NAMALWA (cell line): ENCODE measurements around the gene MCM9.

Source experiments
- DNase-seq: peaks from one replicate; pipeline ENCODE4 v3.0.0-alpha.2; 2015; ENCODE audit warnings: low spot score

Gene MCM9

DNA sequence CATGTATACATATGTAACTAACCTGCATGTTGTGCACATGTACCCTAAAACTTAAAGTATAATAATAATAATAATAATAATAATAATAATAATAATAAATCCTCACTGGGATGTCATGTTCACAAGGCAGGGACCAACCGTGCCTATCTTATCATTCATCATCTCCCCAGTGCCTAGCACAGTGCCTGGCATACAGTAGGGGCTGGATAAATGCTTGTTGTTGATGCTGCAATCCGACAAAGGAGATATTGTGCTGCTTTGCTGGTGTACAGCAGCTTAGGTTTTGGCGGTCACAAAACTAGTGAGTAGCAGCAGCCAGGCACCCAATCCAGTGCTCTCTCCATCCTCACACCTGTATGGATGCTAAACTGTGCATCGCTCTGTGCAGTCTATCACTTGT is 135.1 kb downstream of the MCM9 start:
- no peak for DNase-seq

DNA sequence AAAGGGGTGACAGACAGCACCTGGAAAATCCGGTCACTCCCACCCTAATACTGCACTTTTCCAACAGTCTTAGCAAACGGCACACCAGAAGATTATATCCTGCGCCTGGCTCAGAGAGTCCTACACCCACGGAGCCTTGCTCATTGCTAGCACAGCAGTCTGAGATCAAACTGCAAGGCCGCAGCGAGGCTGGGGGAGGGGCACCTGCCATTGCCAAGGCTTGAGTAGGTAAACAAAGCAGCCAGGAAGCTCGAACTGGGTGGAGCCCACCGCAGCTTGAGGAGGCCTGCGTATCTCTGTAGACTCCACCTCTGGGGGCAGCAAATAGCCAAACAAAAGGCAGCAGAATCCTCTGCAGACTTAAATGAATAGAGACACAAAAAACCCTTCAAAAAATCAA is 138.4 kb downstream of the MCM9 start:
- DNase-seq: peak; percentile 70

DNA sequence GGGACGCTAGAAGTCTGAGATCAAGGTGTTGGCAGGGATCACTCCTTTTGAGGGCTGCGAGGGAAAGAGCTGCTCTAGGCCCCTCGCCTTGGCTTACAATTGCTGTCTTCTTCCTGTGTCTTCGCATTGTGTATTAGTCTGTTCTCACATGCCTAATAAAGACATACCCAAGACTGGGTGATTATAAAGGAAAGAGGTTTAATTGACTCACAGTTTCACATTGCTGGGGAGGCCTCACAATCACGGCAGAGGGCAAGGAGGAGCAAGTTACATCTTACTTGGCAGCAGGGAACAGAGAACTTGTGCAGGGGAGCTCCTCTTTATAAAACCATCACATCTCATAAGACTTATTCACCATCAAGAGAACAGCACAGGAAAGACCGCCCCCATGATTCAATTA is 143.5 kb downstream of the MCM9 start:
- no peak for DNase-seq

DNA sequence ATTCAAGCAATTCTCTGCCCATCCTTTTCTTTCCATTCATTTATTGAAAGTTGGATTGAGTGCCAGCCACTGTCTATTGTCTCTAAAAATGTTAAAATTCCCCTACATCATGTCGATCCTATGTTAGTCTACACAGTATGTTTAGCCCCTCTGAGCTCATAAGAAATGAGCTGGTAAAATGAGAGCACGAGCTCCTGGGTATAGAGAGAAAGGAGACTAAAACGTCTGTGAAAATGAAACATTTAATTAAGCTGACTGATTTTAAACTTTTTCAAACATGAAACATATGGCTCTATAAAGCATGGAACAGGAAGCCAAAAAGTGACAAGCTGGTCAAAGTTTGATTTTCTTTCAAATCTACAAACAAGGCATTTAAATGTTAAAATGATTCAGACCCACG is 145.0 kb downstream of the MCM9 start:
- no peak for DNase-seq

DNA sequence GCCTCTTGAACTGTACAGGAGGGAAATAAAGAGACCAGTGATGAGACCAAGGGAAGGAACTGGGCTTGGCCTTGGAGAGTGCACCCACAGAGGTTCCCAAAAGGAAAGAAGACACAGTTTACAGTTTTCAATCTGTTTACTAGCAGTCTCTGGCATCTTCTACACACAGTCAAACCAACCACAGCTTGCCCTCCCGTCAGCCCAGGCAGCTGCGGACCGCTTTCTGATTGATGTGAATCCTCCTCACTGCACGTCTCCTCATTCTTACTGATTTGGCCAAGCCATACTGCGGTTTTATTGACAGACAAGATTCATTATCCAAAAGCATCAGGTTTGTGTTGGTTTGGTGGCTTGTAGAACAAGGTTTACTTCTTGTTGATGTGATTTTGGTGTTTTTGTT is 145.5 kb downstream of the MCM9 start:
- no peak for DNase-seq

DNA sequence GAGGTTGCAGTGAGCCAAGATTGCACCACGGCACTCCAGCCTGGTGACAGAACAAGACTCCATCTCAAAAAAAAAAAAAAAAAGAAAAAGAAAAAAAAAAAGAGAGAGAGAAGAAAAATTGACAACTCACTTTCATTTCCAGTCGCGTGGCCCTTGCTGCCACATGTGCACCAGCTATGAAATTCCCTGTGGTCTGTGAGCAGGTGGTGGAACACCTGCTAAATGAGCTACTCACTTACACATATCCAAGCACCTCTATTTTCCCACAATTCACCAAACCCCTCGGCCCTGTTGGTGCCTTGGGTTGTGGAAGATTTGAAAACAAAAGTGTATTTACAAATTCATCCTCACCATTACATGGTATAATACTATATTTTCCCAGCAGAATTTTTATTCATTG is 146.3 kb downstream of the MCM9 start:
- DNase-seq: no peak

DNA sequence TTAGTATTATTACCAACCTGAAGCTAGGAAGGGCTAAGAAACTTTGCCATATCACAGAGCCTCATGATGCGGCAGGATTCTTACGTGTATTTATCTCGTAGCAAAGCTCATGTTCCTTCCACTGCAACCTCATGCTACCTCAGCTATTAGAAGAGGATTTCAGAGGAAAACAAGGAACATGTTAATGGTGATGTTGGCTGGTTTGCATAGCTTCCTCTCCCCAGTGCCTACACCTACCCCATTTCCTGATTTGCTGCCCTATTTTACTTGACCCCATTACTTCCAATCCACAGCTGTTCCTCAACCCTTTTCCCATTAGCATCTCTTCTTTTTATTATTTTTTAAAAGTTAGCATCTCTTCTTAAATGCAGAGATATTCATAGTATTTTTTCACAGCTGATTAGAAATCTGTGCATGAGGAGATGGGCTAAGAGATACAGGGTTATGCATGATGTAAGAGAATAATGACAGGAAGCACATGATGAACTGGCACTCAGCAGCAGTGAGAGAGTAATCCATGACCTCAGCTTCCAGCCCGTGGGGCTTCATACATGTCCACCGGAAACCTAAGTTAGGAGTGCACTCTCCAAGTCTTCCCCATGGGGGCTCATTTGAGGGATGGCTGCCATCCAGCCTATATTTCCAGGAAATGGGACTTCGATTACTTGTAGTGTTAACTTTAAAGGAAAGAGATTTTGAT is 147.1 kb downstream of the MCM9 start:
- no peak for DNase-seq

DNA sequence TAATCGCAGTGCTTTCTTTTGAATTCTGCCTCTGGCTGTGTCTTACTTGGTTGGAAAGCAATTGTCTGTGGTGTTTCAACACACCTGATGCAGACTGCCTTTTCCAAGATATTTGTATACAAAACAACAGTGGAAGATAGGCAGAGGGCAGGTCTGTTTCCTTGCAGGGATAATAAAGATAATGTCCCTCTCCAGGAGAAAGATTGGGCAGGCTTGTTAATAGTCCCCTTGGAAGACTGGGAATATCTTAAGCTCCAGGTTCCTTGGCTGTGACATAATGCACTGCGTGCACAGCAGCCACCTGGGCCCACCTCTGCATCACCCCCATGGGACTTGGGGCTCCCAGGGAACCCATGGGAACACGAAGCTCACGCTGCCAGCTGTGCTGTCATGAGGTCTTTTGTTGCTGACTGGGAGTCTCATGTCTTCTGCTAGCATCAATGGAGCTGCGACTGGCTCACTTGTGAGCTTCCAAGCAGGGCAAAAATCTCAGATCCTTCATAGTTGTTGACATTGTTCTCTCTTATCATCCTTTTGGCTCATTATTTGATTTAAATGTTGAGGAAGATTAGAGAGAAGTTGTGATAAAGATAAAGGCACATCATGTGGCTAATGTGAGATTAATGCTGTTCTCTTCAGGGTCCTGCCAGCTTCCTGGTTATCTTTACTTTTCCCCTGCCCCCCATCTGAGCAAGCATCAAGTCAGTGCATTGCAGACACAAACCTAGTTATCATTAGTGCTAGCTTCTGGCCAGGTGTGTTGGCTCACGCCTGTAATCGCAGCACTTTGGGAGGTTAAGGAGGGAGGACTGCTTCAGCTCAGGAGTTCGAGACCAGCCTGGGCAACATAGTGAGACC is 148.1 kb downstream of the MCM9 start:
- DNase-seq: no peak

DNA sequence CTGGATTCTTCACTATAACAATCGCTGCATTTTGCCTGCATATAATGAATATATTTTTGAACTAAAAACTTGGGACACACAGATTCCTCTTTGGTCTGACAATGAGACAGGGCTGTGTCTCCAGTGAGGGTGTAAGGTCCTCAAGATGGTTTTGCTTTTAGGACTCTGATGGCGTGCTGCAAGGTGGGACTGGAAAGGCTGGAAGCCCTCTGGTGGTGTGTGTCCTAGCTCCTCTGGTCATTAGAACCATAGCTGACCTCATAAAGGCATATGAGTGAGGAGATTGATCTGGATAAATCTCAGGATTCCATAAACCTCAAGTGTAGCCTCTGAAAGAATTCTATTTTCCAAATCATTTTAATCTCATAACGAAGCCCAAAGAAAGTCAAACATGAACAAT is 149.4 kb downstream of the MCM9 start:
- DNase-seq: no peak

DNA sequence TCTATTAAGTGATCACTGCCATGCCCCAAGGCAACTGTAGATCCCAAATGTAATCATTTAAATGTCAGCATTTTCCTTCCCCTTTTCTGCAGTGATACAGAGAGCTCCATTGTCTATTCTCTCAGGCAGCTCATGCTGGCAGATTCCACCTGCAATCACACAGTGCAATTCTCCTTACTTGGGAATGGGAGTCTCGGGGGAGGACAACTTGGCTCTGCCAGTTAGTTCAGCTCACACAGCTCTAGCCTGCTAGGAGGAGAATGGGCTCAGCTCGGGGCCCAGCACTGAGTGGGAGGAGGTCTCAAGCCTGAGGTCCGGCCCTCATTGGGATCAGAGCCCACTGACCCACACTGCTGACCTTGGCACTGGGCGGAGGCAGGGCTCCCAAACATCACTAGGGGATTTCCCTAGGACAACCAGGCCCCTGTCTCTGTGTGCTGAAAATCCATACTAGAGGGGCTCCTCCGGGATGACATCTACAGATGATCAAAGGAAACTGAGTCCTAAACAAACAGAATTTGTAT is 150.3 kb downstream of the MCM9 start:
- no peak for DNase-seq

DNA sequence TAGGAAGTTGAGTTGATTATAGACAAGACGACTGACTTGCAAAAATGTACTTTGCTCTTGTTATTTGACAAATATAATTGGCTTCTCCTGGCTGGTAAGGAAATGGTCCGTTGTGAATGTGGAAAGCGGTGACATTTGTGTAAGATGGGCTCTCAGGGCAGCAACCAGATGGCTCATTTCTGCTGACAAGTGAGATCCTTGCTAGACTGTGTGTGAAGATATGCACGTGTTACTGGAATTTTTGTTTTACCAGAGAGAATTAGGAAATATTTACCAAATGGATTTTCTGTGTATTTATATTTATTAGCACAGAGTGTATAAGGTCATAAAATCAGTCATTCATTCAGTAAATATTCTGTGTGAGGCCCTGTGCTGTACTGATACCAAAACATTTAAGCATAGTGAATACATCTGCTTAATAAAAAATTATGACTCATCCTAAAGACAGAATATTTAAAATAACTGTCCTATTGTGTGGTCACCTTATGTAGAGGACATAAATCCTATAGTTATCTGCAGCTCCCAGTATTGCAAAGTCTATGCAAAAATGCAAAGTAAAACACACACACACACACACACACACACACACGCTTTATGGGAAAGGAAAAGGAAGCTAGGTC is 150.9 kb downstream of the MCM9 start:
- DNase-seq: no peak

DNA sequence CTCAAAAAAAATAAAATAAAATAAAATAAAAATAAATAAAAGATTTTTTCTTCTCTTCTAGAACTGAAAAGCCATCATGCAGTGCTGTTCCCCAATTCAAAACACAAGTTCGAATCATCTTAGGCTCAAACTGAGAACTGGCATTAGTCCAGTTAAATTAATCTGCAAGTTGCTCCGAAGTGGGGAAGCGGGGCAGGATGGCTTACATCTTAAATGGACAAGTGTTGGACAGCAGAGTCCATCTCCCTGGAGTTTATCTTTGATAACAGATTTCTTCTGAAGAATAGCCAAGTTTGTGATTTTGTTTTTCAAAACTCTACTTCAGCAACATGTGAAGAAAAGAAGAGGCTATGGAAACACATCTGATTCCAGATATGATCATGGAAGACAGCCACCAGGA is 152.3 kb downstream of the MCM9 start:
- DNase-seq: no peak

DNA sequence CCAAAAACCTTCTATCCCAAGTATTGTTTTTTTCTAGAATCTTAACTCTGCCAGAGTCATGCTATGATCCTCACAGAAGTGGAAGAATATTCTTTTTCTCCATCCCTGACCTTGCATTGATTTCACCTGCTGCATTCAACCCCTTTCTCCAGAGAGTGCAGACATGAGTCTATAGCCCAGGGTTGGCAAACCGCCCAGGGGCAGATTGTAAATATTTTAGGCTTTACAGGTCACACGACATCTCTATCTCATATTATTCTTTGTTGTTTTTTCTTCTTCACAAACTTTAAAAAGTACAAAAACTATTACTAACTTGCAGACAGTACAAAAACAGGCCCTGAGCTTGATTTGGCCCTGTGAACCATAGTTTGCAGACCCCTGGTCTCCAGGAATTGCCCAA is 153.1 kb downstream of the MCM9 start:
- DNase-seq: no peak

DNA sequence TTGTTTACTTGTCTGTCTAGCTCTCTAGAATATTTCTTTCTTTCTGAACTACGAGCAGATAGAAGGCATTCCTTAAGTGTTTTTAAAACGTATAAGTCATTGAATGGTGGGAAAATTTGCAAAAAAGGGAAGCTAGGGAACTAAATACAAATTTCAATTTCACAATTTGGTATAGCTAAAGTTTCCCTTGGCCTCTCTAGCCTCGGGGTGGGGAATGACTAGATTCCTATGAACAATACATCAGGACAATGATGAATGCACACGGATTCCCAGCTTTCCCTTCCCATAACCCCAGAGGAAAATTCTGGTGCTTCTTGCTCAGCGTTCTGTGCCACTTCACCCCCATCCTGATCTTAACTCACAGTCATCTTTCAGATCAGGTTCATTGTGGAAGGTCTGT is 154.3 kb downstream of the MCM9 start:
- no peak for DNase-seq

DNA sequence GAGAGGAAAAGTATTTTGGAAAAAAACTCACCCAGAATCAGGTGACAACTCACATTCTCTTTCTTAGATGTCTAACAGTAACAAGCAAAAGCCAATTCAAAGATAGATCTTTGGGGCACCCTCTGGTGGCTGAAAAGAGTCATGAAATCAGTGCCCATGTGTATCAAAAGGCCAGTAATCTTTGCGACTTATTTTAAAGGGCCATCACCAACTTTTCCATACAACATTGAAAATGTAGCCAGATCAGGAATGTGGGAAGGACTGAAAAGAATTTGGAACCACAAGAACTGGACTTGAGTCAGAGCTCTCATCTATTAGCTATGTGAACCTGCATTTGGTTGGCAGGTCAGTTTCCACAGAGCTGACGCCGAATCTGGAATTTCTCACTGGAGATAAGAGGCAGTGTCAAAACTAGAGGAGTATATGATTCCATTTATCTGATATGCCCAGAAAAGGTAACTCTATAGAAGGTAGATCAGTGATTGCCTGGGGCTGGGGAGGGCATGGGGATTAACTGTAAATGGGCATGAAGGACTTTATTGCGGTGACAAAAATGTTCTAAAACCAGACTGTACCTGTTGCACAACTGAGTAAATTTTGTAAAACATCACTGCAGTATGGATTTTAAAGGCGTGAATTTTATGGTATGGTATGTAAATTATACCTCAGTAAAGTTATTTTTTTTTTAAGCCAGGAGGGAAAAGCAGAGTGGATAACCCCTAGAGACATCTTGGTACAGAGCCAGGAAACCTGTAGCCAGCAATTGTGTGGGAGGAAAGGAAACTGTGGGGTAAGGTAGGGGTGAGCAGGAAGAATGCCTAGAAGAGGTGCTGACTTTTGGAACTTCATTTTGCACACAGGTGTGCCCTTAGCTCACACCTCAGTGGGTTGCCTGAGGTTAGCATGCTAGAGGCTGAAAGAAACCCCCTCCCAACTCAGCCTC is 158.1 kb downstream of the MCM9 start:
- peak; percentile 85 for DNase-seq

DNA sequence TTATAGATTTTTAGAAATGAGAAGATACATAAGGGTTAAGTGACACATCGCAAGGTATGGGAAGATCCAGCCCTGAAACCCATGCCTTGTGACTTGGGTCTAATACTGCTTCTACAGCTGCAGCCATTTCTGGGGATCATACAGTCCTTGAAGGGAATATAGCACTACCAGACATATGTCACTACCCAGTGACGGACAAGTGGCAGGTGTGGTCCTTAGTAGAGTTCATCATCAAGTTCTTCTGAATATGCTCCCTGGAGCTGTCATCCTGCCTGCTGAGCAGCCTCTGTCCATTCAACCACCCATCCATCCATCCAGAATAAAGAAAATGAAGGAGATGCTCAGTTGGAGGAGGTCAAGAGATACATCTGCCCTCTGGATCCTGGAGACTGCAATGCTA is 159.6 kb downstream of the MCM9 start:
- DNase-seq: no peak

DNA sequence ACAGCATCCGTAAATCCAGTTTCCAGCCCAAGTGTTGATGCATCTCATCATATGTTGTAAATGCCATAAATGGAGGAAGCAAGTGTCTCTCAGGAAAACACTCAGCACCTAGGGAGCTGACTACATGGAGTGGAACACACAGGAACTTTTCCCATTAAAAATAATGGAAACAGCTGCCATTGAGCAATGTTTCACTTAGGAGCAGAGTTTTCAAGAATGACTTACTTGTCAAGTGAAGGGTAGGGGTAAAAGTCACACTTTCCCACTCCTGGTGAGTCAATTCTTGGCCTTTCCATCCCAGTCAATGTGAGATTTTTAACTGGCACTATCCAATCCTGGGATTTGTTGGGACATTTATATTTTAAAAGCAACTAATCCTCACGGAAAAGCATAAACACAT is 160.4 kb downstream of the MCM9 start:
- no peak for DNase-seq

DNA sequence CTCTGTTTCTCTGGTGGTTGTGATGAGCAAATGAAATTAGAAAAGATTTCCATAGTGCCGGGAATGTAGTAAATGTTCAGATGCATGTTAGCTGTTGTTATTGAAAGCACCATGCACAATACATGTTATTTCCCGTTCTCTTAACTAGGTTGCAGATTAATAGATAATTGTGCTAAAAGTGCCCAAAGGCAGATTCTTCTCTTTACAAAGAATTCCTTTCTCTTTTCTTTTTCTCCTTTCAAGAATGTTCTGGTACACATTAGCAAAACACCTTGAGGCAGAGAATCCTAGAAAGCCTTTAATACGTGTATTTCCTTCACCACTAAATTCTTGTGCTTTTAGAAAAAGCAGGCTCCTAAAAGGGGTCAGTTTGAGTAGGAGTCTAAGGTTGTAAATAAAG is 162.1 kb downstream of the MCM9 start:
- DNase-seq: no peak

DNA sequence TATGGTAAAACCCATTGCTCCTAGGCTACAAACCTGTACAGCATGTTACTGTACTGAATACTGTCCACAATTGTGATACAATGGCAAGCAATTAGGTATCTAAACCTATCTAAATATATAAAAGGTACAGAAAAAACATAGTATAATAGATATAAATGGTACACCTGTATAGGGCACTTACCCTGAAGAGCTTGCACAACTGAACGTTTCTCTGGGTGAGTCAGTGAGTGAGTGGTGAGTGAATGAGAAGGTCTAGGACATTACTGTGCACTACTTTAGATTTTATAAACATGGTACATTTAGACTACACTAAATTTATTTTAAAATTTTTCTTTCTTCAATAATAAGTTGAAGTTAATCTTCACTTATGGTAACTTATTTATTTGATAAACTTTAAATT is 163.7 kb downstream of the MCM9 start:
- DNase-seq: no peak

DNA sequence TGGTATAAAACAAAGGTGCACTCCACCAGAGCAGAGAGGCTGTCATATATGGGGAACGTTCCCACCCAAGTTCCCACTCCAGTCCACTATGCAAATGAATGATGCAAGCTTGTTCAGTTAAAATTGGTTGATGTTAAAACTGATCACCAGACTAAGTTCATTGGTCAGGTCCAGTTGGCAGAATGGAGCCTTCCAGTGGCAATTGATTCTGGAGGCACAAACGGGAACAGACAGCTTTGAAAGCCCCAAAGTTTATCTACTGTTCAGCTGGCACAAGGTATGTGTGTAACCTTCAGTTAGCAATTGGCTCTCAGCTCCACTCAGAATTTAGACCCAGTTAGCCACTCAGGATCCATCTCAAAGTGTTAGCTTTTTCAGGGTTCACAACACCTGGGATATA is 164.1 kb downstream of the MCM9 start:
- no peak for DNase-seq

DNA sequence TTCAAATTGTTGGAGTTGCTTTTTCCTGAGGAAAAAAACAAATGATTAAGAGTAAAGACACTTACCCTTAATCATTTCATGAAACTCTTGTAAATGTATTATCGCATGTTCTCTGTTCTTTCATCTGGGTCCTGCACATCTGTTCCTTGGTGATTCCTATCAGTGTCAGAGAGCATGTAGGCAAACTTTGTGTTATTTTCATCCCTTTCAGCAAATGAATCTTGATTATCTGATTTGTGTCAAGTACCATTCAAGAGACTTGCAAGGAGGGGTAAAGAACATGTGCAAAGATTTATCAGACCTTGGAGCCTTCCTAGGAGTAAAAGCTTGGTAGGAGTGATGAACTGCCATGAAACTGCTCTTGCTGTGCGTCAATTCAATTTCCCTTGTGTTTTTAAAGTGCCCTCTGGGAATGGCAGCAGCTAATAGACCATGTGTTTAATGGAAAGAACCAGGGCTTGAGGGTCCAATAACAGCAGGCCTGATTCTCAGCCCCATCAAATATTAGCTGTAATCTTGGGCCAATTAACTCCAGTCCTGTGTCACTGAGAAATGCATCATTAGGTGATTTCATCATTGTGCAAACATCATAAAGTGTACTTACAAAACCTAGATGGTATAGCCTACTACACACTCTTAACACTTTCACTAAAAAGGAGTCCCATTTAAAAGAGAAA is 164.7 kb downstream of the MCM9 start:
- no peak for DNase-seq
